Measurements from ENCODE around the gene LIMS2. TPM values are rescaled to one million over a fixed set of nuclear protein-coding genes. Genes with fewer than 3 reads are reported as not detected.

LIMS2 gene
- total and polyA plus RNA-seq, 2 experiments from 2014 or later = 1.6 to 3.5 TPM

- H3K79me2 ChIP-seq (replicated peaks; ENCODE audit: insufficient read depth) = no peaks in the 10 kb centered on the region
- H3K36me3 Mint-ChIP-seq (ENCODE audit: low read depth) = no peaks in the 10 kb centered on the region
- H3K4me3 ChIP-seq = no peak overlapping the region
- H3K27ac ChIP-seq (ENCODE audit: low read depth) = no peak overlapping the region
- ATAC-seq = no peak
- no peak overlapping the region for H3K4me2 ChIP-seq
- peaks cover 3% of the 10 kb centered on the region; the same call in 2 of the 3 replicates for H3K4me1 Mint-ChIP-seq
- H3K36me3 ChIP-seq (ENCODE audit: insufficient read depth) = no peaks in the 10 kb centered on the region
- no peaks in the 10 kb centered on the region for H3F3A ChIP-seq (replicated peaks; ENCODE audit: low read depth)
- H3K9me3 Mint-ChIP-seq = no peaks in the 10 kb centered on the region
- H3K27ac Mint-ChIP-seq = no peak overlapping the region
- no peaks in the 10 kb centered on the region for H3K27me3 ChIP-seq (ENCODE audit: insufficient read depth)
- H3K27me3 Mint-ChIP-seq (ENCODE audit: insufficient read depth, low read depth, poor library complexity) = peaks cover 2% of the 10 kb centered on the region
- no peak overlapping the region for H3K4me3 Mint-ChIP-seq
- H4K20me1 ChIP-seq (replicated peaks; ENCODE audit: insufficient read depth) = no peaks in the 10 kb centered on the region
- no peak overlapping the region for H2AFZ ChIP-seq
- DNase-seq (ENCODE audit: low spot score) = no peak
- H3K9me2 ChIP-seq (ENCODE audit: insufficient read depth) = no peaks in the 10 kb centered on the region
- no peak for TF ChIP-seq STAT1 (IDR thresholded peaks at IDR 0.05; ENCODE audit: unreplicated experiment)
- TF ChIP-seq POLR2AphosphoS5 (IDR thresholded peaks at IDR 0.05; ENCODE audit: low read depth) = no peak
- no peak for TF ChIP-seq ZNF331 (CRISPR knock-in tag; IDR thresholded peaks at IDR 0.05; ENCODE audit: low read depth)
- no peak for TF ChIP-seq EZH2 (IDR thresholded peaks at IDR 0.05; ENCODE audit: low read depth, unreplicated experiment)
- no peak for TF ChIP-seq JUNB (IDR thresholded peaks at IDR 0.05; ENCODE audit: unreplicated experiment)
- TF ChIP-seq ETS1 (IDR thresholded peaks at IDR 0.05) = no peak
- no peak for TF ChIP-seq CREB1 (CRISPR knock-in tag; IDR thresholded peaks at IDR 0.05; ENCODE audit: low read depth)
- no peak for TF ChIP-seq ZNF114 (CRISPR knock-in tag; IDR thresholded peaks at IDR 0.05)
- TF ChIP-seq REST (IDR thresholded peaks at IDR 0.05; ENCODE audit: unreplicated experiment) = no peak
- no peak for TF ChIP-seq ZNF462 (CRISPR knock-in tag; IDR thresholded peaks at IDR 0.05)
- TF ChIP-seq CTCF (conservative IDR thresholded peaks at IDR 0.05; ENCODE audit: low read depth in 2 of 2) = no peak
- TF ChIP-seq NANOG (IDR thresholded peaks at IDR 0.05; ENCODE audit: borderline replicate concordance) = no peak
- TF ChIP-seq EZH2phosphoT487 (IDR thresholded peaks at IDR 0.05; ENCODE audit: unreplicated experiment) = no peak
- H3K4me1 ChIP-seq (ENCODE audit: insufficient read depth) = no peaks in the 10 kb centered on the region
Measured at GRCh38 chr2:127623388-127624319, 51.7 kb downstream of the LIMS2 start.
